ENCODE data around the gene ACTN1. TPM values are rescaled to one million over a fixed set of nuclear protein-coding genes. Genes with fewer than 3 reads are reported as not detected.

The ACTN1 gene
- polyA plus RNA-seq, 1 of the 3 experiments (the other 2 are of a cell fraction) = 319 TPM

DNA sequence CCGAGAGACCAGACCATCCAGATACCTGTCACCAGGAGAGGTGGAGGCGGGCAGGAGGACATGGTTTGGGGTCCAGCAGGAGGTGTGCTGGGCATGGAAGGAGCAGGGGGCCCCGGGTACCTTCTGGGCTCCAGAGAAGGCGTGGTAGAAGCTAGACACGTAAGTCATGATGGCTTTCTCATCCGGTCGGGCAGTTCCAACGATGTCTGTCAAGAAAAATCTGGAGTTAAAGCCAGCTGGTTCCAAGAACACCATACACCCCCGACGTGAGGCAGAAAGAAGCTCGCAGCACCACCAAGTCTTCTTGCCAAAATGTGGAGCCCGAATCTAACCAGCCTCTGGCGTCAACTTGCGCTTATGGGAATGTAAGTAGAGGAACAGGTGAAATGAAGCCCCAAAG is 76.7 kb downstream of the ACTN1 start:
- H3K9ac ChIP-seq = no peak overlapping the region
- H3K36me3 ChIP-seq (replicated peaks in 1 of 2; ENCODE audit: control insufficient read depth in 1 of 2, insufficient read depth in 2 of 2, low read length in 1 of 2) = peaks cover 69 to 76% of the 10 kb centered on the region in 2 experiments
- no peaks in the 10 kb centered on the region for H3K9me2 ChIP-seq
- H3K27ac ChIP-seq (ENCODE audit: low read depth in 2 of 2, low read length in 1 of 2) = no peak overlapping the region
- peaks cover 90% of the 10 kb centered on the region for H3K79me2 ChIP-seq (ENCODE audit: insufficient read depth)
- H3K9me3 ChIP-seq = no peaks in the 10 kb centered on the region
- no peaks in the 10 kb centered on the region for H3K4me1 ChIP-seq (ENCODE audit: control insufficient read depth in 1 of 2, insufficient read depth in 2 of 2, low read depth in 1 of 2, low read length in 1 of 2)
- H2AFZ ChIP-seq (ENCODE audit: low read depth) = no peak overlapping the region
- CTCF ChIA-PET = interaction anchor here (1.0 to 5.4 kb wide), 5 partner anchors 9 to 205 kb away, joined by 3 to 25 read pairs (median 3); no protein-coding TSS in a partner anchor
- no peak overlapping the region for H3K4me3 ChIP-seq (ENCODE audit: low read depth in 2 of 2, low read length in 1 of 2)
- H4K20me1 ChIP-seq (ENCODE audit: insufficient read depth) = peaks cover 72% of the 10 kb centered on the region; the same call in 1 of the 2 replicates
- no peak for DNase-seq
- peaks cover 5% of the 10 kb centered on the region for H3F3A ChIP-seq (replicated peaks; ENCODE audit: insufficient read depth)
- POLR2A ChIA-PET = no interaction called here
- H3K4me2 ChIP-seq = no peak overlapping the region
- 91% methylated on average over 14 of the region's 14 CpGs for WGBS (ENCODE audit: low lambda C conversion rate)
- no peak for TF ChIP-seq NFIC (IDR thresholded peaks at IDR 0.05; ENCODE audit: borderline replicate concordance)
- no peak for TF ChIP-seq RFX5 (IDR thresholded peaks at IDR 0.05; ENCODE audit: low read length)
- no peak for TF ChIP-seq EP300 (IDR thresholded peaks at IDR 0.05; ENCODE audit: borderline replicate concordance in 1 of 2, low read depth in 1 of 2, low read length in 1 of 2)
- TF ChIP-seq GABPA (IDR thresholded peaks at IDR 0.05; ENCODE audit: low read depth) = no peak
- no peak for TF ChIP-seq CHD2 (IDR thresholded peaks at IDR 0.05; ENCODE audit: low read length, partially characterized antibody)
- TF ChIP-seq, protein P1, sequence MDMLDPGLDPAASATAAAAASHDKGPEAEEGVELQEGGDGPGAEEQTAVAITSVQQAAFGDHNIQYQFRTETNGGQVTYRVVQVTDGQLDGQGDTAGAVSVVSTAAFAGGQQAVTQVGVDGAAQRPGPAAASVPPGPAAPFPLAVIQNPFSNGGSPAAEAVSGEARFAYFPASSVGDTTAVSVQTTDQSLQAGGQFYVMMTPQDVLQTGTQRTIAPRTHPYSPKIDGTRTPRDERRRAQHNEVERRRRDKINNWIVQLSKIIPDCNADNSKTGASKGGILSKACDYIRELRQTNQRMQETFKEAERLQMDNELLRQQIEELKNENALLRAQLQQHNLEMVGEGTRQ (IDR thresholded peaks at IDR 0.05; ENCODE audit: borderline replicate concordance, low read depth, low read length) = no peak
- TF ChIP-seq FOXM1 (IDR thresholded peaks at IDR 0.05; ENCODE audit: low read depth) = no peak
- no peak for TF ChIP-seq ELF1 (IDR thresholded peaks at IDR 0.05)
- no peak for TF ChIP-seq TCF12 (IDR thresholded peaks at IDR 0.05)
- no peak for TF ChIP-seq EZH2phosphoT487 (IDR thresholded peaks at IDR 0.05; ENCODE audit: borderline replicate concordance, low read depth)
- TF ChIP-seq, protein P2, sequence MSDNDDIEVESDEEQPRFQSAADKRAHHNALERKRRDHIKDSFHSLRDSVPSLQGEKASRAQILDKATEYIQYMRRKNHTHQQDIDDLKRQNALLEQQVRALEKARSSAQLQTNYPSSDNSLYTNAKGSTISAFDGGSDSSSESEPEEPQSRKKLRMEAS (IDR thresholded peaks at IDR 0.05; ENCODE audit: low read depth) = no peak
- no peak for TF ChIP-seq FOSL2 (IDR thresholded peaks at IDR 0.05; ENCODE audit: borderline replicate concordance, low read depth)
- no peak for TF ChIP-seq NRF1 (IDR thresholded peaks at IDR 0.05; ENCODE audit: low read depth, low read length)
- TF ChIP-seq RXRA (IDR thresholded peaks at IDR 0.05; ENCODE audit: borderline replicate concordance, low read depth) = no peak
- H3K27me3 ChIP-seq (ENCODE audit: insufficient read depth) = no peaks in the 10 kb centered on the region

DNA sequence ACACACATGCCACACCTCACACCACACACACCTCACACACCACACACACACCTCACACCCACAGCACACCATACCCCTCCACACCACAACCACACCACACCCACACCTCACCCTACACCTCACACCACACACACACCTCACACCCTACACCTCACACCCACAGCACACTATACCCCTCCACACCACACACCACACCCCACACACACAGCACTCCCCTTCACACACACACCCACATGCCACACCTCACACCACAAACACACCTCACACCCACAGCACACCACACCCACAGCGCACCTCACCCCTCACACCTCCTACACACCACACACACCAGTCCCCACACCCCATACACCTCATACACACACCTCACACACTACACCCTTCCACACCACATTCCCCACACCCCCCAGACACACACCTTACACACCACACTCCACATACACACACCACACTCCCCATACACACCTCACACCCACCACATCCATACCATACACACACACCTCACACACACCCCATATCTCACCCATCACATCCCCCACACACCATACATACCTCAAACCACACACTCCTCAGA is 80.0 kb downstream of the ACTN1 start:
- H3K4me3 ChIP-seq (ENCODE audit: low read depth in 2 of 2, low read length in 1 of 2) = no peak overlapping the region
- H3K9me2 ChIP-seq = no peaks in the 10 kb centered on the region
- no peak for DNase-seq
- 100% methylated on average over 1 of the region's 1 CpG for WGBS (ENCODE audit: low lambda C conversion rate)
- H3K9ac ChIP-seq = no peak overlapping the region
- H4K20me1 ChIP-seq (ENCODE audit: insufficient read depth) = peaks cover 66% of the 10 kb centered on the region; the same call in 1 of the 2 replicates
- H3K9me3 ChIP-seq = no peaks in the 10 kb centered on the region
- H3K36me3 ChIP-seq (replicated peaks in 1 of 2; ENCODE audit: control insufficient read depth in 1 of 2, insufficient read depth in 2 of 2, low read length in 1 of 2) = peaks cover 68% of the 10 kb centered on the region in 2 experiments
- H3K4me2 ChIP-seq = no peak overlapping the region
- CTCF ChIA-PET = interaction anchor here (0.7 to 1.4 kb wide), 2 partner anchors 208 to 223 kb away, joined by 3 read pairs; no protein-coding TSS in a partner anchor
- TF ChIP-seq FOSL2 (IDR thresholded peaks at IDR 0.05; ENCODE audit: borderline replicate concordance, low read depth) (no peak), RFX5 (IDR thresholded peaks at IDR 0.05; ENCODE audit: low read length) (no peak), TEAD4 (IDR thresholded peaks at IDR 0.05; ENCODE audit: borderline replicate concordance, insufficient read depth) (no peak)
- TF ChIP-seq, protein P3, sequence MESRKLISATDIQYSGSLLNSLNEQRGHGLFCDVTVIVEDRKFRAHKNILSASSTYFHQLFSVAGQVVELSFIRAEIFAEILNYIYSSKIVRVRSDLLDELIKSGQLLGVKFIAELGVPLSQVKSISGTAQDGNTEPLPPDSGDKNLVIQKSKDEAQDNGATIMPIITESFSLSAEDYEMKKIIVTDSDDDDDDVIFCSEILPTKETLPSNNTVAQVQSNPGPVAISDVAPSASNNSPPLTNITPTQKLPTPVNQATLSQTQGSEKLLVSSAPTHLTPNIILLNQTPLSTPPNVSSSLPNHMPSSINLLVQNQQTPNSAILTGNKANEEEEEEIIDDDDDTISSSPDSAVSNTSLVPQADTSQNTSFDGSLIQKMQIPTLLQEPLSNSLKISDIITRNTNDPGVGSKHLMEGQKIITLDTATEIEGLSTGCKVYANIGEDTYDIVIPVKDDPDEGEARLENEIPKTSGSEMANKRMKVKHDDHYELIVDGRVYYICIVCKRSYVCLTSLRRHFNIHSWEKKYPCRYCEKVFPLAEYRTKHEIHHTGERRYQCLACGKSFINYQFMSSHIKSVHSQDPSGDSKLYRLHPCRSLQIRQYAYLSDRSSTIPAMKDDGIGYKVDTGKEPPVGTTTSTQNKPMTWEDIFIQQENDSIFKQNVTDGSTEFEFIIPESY (IDR thresholded peaks at IDR 0.05; ENCODE audit: borderline replicate concordance, low read depth) = no peak
- no peaks in the 10 kb centered on the region for H3K4me1 ChIP-seq (ENCODE audit: control insufficient read depth in 1 of 2, insufficient read depth in 2 of 2, low read depth in 1 of 2, low read length in 1 of 2)
- peaks cover 9% of the 10 kb centered on the region for H3F3A ChIP-seq (replicated peaks; ENCODE audit: insufficient read depth)
- no peak overlapping the region for H2AFZ ChIP-seq (ENCODE audit: low read depth)
- POLR2A ChIA-PET = no interaction called here
- no peaks in the 10 kb centered on the region for H3K27me3 ChIP-seq (ENCODE audit: insufficient read depth)
- peaks cover 77% of the 10 kb centered on the region; the same call in 1 of the 2 replicates for H3K79me2 ChIP-seq (ENCODE audit: insufficient read depth)
- no peak overlapping the region for H3K27ac ChIP-seq (ENCODE audit: low read depth in 2 of 2, low read length in 1 of 2)
